ENCODE results near the gene QSOX2.

QSOX2 gene

DNA sequence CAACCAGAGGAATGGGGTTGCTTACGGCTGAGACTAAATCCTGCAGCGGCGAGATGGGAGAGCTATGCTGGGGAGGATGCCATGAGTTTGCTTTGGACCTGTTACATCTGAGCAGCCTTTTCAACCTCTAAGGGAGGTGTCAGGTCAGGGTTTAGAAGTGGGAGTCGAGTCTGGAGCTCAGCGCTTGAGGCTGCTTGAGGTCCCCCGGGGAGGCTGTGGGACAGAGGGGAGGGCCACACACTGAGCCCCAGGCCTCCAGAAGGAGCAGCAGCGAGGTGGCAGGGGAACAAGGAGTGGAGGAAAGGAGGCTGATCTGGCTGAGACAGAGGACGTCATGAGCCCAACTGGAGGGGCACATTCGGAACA, 1.9 kb upstream of the QSOX2 start:
- Histone ChIP-seq H3K4me1 (ENCODE audit: control insufficient read depth, insufficient read depth, low read length) (peaks cover 42% of the 10 kb centered on the region), H3K36me3 (ENCODE audit: control insufficient read depth, insufficient read depth, low read length) (no peaks in the 10 kb centered on the region), H3K27ac (ENCODE audit: low read depth, low read length) (no peak overlapping the region), H3K27me3 (ENCODE audit: control insufficient read depth, insufficient read depth, low read length) (no peaks in the 10 kb centered on the region), H3K9me3 (ENCODE audit: control insufficient read depth, insufficient read depth, low read depth, low read length) (no peaks in the 10 kb centered on the region), H3K4me3 (ENCODE audit: low read depth, low read length) (no peak overlapping the region), H3K9ac (ENCODE audit: low read length) (no peak overlapping the region)

DNA sequence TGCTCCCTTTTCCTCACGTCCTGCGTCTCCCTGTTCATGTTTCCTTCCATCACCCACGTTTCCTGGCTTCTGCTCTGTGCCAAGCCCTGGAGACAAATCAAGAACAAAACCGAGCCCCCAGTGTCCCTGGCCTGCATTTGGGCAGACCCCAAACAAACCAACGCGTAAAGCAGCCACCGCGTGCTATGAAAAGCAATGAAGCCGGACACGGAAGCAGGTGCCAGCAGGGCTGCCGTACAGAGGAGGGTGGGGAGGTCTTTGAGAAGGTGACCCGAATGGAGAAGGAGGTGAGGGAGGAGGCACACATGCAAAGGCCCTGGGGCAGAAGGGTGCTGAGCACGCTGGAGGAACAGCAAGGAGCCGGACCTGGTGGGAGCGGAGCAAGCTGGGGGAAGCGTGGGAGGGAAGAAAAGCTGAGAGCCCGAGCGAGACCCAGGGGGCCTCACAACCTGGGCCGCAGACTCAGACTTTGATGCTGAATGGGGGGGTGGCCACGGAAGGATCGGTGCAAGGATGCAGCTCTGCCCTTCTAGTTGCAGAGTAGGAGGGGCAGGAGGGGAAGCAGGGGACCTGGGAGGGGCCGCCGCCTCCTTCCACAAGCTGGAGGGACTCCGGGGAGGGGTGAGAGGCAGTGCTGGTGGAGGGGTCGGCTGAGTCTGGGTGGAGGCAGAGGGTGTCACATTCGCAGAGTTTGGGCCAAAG, 1.4 kb upstream of the QSOX2 start:
- Histone ChIP-seq H3K36me3 (ENCODE audit: control insufficient read depth, insufficient read depth, low read length) (no peaks in the 10 kb centered on the region), H3K9me3 (ENCODE audit: control insufficient read depth, insufficient read depth, low read depth, low read length) (no peaks in the 10 kb centered on the region), H3K4me1 (ENCODE audit: control insufficient read depth, insufficient read depth, low read length) (peaks cover 43% of the 10 kb centered on the region), H3K4me3 (ENCODE audit: low read depth, low read length) (no peak overlapping the region), H3K27me3 (ENCODE audit: control insufficient read depth, insufficient read depth, low read length) (no peaks in the 10 kb centered on the region), H3K9ac (ENCODE audit: low read length) (no peak overlapping the region), H3K27ac (ENCODE audit: low read depth, low read length) (no peak overlapping the region)

DNA sequence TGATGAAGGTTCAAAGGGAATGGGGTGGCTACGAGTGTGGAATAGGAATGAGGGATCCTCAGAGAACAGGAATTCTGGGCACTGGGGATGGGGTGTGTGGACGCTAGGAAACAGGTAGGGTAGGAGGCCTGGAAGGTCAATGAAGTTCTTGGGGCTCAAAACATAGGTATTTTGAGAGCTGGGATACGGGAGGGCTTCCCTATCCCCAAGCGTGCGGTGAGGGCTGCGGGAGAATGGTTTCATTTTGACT, 718 bp downstream of the QSOX2 start:
- Histone ChIP-seq H3K9me3 (ENCODE audit: control insufficient read depth, insufficient read depth, low read depth, low read length) (no peaks in the 10 kb centered on the region), H3K27ac (ENCODE audit: low read depth, low read length) (no peak overlapping the region), H3K4me1 (ENCODE audit: control insufficient read depth, insufficient read depth, low read length) (peaks cover 43% of the 10 kb centered on the region), H3K4me3 (ENCODE audit: low read depth, low read length) (peak overlapping the region; percentile 61), H3K9ac (ENCODE audit: low read length) (peak overlapping the region; percentile 41), H3K36me3 (ENCODE audit: control insufficient read depth, insufficient read depth, low read length) (no peaks in the 10 kb centered on the region), H3K27me3 (ENCODE audit: control insufficient read depth, insufficient read depth, low read length) (no peaks in the 10 kb centered on the region)

DNA sequence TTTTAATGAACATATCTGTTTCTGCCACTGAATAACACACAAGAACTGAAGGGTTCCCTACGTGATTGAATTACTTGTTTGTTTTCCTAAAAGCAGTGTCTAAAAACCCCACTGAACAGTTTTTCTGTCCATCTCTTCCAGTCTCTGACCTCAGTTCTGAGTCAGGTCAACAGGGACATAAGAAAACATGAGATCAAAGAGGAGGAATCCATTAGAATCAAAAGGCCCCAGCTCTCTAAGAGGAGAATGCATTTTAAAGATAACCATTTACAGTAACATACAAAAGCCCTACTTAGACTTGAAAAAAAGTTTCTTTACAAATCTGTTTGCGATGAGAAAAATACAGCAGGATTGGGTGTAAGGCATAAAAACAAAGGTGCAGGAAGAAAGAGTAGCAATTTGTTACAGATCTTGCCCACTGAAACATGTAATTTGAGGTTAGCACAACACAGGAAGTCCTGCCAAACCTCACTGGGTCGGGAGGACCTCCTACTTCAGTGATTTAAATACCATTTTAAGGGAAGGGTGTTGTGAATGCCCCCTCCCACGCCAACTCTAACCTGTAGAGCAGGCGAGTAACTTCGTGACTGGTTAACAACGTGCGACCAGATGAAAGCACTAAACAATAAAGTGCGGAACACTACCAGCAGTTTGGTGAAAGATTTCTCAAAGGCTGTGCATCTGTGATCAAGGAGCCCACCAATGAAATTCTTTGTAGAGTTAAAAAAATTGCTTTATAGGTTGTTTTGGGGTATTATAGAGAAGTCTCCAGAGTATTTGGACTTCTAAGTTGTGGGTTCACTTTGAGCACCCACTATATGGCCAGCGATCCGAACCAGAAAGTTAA, 1.3 kb downstream of the QSOX2 start:
- Histone ChIP-seq H3K4me3 (ENCODE audit: low read depth, low read length) (peak overlapping the region; percentile 61), H3K27ac (ENCODE audit: low read depth, low read length) (no peak overlapping the region), H3K36me3 (ENCODE audit: control insufficient read depth, insufficient read depth, low read length) (no peaks in the 10 kb centered on the region), H3K27me3 (ENCODE audit: control insufficient read depth, insufficient read depth, low read length) (no peaks in the 10 kb centered on the region), H3K9ac (ENCODE audit: low read length) (peak overlapping the region; percentile 41), H3K4me1 (ENCODE audit: control insufficient read depth, insufficient read depth, low read length) (peaks cover 43% of the 10 kb centered on the region), H3K9me3 (ENCODE audit: control insufficient read depth, insufficient read depth, low read depth, low read length) (no peaks in the 10 kb centered on the region)

DNA sequence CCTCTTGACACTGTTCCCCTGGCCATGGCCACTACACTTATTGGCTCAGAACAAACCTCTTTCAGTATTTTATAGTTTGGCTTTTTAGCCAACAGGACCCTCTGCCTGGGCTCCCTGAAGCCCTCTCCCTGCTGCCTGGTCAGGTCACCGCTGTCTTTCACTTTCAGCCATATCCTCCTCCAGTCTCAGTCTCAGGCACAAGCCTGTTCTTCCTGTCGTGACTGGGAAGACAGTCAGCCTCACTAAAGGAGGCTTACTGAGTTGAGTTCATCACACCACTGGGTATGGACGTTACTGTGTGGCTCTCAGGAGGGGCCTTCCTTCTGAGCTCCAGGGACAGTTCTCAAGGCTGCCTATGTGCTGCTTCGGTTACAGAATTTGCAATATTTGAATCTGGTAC, 2.0 kb downstream of the QSOX2 start:
- no peak overlapping the region for H3K27ac ChIP-seq (ENCODE audit: low read depth, low read length)
- no peaks in the 10 kb centered on the region for H3K36me3 ChIP-seq (ENCODE audit: control insufficient read depth, insufficient read depth, low read length)
- peaks cover 43% of the 10 kb centered on the region for H3K4me1 ChIP-seq (ENCODE audit: control insufficient read depth, insufficient read depth, low read length)
- no peaks in the 10 kb centered on the region for H3K27me3 ChIP-seq (ENCODE audit: control insufficient read depth, insufficient read depth, low read length)
- H3K4me3 ChIP-seq (ENCODE audit: low read depth, low read length): no peak overlapping the region
- no peaks in the 10 kb centered on the region for H3K9me3 ChIP-seq (ENCODE audit: control insufficient read depth, insufficient read depth, low read depth, low read length)
- H3K9ac ChIP-seq (ENCODE audit: low read length): peak overlapping the region; percentile 0

DNA sequence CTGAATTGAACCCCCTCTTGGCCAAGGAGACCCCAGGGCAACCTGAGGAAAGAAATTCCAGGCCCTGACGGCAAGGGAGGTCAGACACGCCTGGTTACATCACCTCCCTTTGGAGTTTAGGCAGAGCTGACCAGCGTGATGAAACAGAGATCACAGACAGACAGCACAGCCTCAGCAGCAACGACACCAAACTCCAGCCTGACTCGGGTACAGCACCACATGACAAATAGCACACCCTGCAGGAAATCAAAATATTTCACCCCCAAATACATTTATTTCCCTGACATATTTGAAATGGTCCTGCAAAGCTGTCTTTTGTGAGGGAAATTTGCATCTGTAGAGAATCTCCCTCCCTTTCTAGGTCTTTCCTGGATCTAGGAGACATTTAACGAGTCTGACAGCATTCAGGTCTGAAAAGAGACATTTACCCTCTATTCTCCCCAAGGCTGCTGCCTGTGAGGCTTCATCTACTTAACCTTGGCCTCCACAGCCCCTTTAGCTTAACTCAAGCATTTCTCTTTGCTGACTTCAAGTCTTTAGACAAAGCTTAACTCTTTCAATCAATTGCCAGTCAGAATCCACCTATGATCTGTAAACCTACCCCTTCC, 2.6 kb downstream of the QSOX2 start:
- Histone ChIP-seq H3K4me1 (ENCODE audit: control insufficient read depth, insufficient read depth, low read length) (peaks cover 38% of the 10 kb centered on the region), H3K27me3 (ENCODE audit: control insufficient read depth, insufficient read depth, low read length) (no peaks in the 10 kb centered on the region), H3K27ac (ENCODE audit: low read depth, low read length) (no peak overlapping the region), H3K4me3 (ENCODE audit: low read depth, low read length) (no peak overlapping the region), H3K36me3 (ENCODE audit: control insufficient read depth, insufficient read depth, low read length) (no peaks in the 10 kb centered on the region), H3K9ac (ENCODE audit: low read length) (no peak overlapping the region), H3K9me3 (ENCODE audit: control insufficient read depth, insufficient read depth, low read depth, low read length) (no peaks in the 10 kb centered on the region)

DNA sequence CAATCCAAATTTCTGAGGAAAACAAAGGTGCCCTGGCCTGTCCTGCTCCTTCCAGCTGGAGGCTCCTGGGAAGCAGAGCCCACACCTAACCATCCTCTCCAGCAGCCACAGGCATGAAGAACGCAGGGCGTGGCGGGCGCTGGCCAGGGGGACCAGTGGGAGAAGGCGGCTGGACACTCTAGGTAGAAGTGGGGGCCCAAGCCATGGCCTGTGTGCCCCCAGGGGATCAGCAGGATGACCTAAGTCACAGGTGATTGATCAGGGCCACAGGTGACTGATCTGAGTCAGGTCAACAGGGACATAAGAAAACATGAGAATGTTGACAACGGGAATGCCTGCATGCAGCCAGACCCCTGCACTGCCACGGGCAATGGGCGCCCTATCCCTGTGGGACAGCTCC, 3.4 kb downstream of the QSOX2 start:
- H3K9ac ChIP-seq (ENCODE audit: low read length): no peak overlapping the region
- H3K4me1 ChIP-seq (ENCODE audit: control insufficient read depth, insufficient read depth, low read length): peaks cover 30% of the 10 kb centered on the region
- H3K36me3 ChIP-seq (ENCODE audit: control insufficient read depth, insufficient read depth, low read length): no peaks in the 10 kb centered on the region
- H3K4me3 ChIP-seq (ENCODE audit: low read depth, low read length): no peak overlapping the region
- H3K27me3 ChIP-seq (ENCODE audit: control insufficient read depth, insufficient read depth, low read length): no peaks in the 10 kb centered on the region
- no peak overlapping the region for H3K27ac ChIP-seq (ENCODE audit: low read depth, low read length)
- no peaks in the 10 kb centered on the region for H3K9me3 ChIP-seq (ENCODE audit: control insufficient read depth, insufficient read depth, low read depth, low read length)

DNA sequence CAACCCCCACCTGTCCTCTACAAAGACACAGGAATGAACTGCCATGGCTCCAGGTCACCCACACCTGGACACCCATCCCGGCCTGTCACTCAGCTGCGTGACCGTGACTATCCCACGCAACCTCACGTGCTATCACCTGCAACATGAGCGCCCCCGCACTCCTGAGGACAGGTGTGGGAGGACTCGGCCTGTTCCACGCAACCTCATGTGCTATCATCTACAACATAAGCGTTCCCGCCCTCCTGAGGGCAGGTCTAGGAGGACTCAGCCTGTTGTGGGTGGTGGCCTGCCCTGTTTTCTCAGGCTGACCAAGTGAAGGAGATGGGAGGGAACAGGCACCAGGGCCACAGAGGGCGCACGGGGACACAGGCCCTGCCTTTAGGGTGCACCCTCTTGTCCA, 4.1 kb downstream of the QSOX2 start:
- Histone ChIP-seq H3K27ac (ENCODE audit: low read depth, low read length) (no peak overlapping the region), H3K4me3 (ENCODE audit: low read depth, low read length) (no peak overlapping the region), H3K9ac (ENCODE audit: low read length) (no peak overlapping the region), H3K9me3 (ENCODE audit: control insufficient read depth, insufficient read depth, low read depth, low read length) (no peaks in the 10 kb centered on the region), H3K27me3 (ENCODE audit: control insufficient read depth, insufficient read depth, low read length) (no peaks in the 10 kb centered on the region), H3K4me1 (ENCODE audit: control insufficient read depth, insufficient read depth, low read length) (peaks cover 30% of the 10 kb centered on the region), H3K36me3 (ENCODE audit: control insufficient read depth, insufficient read depth, low read length) (peaks cover 2% of the 10 kb centered on the region; the same call in 1 of the 2 replicates)

DNA sequence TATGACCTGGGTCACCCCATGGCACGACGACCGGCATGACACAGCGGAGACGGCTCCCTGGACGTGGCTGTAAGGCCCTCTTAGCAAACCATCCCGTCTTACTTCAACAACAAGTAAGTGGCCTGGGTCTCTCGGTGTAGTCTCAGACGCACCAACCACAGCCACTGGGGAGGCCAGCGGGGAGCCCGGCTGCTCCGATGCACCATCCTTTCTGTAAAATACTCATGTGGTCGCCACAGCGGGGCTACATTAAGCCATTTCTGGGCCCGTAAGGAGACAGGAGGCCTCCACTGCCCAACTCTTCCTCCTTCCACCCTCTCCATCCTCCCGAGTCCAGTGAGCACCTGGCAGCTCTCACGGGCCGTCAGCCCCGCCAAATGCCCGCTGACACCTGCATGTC, 4.7 kb downstream of the QSOX2 start:
- H3K27ac ChIP-seq (ENCODE audit: low read depth, low read length): no peak overlapping the region
- H3K9me3 ChIP-seq (ENCODE audit: control insufficient read depth, insufficient read depth, low read depth, low read length): no peaks in the 10 kb centered on the region
- H3K9ac ChIP-seq (ENCODE audit: low read length): no peak overlapping the region
- H3K4me1 ChIP-seq (ENCODE audit: control insufficient read depth, insufficient read depth, low read length): peaks cover 26% of the 10 kb centered on the region
- H3K27me3 ChIP-seq (ENCODE audit: control insufficient read depth, insufficient read depth, low read length): no peaks in the 10 kb centered on the region
- H3K36me3 ChIP-seq (ENCODE audit: control insufficient read depth, insufficient read depth, low read length): peaks cover 8% of the 10 kb centered on the region; the same call in 1 of the 2 replicates
- H3K4me3 ChIP-seq (ENCODE audit: low read depth, low read length): no peak overlapping the region

DNA sequence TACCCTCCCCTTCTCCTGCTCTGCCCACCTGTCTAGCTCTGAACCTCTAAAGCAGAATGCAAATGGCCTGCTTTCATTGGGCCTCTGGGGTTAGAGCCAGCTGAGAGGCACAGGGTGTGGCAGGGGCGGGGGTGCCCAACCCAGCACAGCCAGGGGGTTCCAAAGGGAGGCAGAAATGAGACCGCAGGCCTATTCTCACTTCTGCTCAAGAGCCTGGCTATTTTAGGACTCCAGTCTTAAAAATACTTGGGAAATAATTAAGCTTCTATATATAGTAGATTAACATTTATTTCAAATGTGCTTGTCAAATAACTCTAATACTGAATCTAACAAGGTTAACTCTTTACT, 5.7 kb downstream of the QSOX2 start:
- no peak overlapping the region for H3K9ac ChIP-seq (ENCODE audit: low read length)
- H3K27me3 ChIP-seq (ENCODE audit: control insufficient read depth, insufficient read depth, low read length): no peaks in the 10 kb centered on the region
- H3K4me3 ChIP-seq (ENCODE audit: low read depth, low read length): no peak overlapping the region
- no peaks in the 10 kb centered on the region for H3K9me3 ChIP-seq (ENCODE audit: control insufficient read depth, insufficient read depth, low read depth, low read length)
- peaks cover 17% of the 10 kb centered on the region; the same call in 1 of the 2 replicates for H3K36me3 ChIP-seq (ENCODE audit: control insufficient read depth, insufficient read depth, low read length)
- peaks cover 25% of the 10 kb centered on the region for H3K4me1 ChIP-seq (ENCODE audit: control insufficient read depth, insufficient read depth, low read length)
- no peak overlapping the region for H3K27ac ChIP-seq (ENCODE audit: low read depth, low read length)
